GM19351 (cell line): ENCODE results near the gene GPR107.

Experiments
- ATAC-seq: cut with Tn5 transposase; IDR thresholded peaks from one replicate; pipeline ENCODE4 v1.9.1; 2021; ENCODE audit warnings: mild to moderate bottlenecking, moderate library complexity; ENCODE audit not compliant: unreplicated experiment

The GPR107 gene

GRCh38 chr9:130179331-130179907 lies 125.7 kb downstream of the GPR107 start:
- no peak for ATAC-seq

DNA sequence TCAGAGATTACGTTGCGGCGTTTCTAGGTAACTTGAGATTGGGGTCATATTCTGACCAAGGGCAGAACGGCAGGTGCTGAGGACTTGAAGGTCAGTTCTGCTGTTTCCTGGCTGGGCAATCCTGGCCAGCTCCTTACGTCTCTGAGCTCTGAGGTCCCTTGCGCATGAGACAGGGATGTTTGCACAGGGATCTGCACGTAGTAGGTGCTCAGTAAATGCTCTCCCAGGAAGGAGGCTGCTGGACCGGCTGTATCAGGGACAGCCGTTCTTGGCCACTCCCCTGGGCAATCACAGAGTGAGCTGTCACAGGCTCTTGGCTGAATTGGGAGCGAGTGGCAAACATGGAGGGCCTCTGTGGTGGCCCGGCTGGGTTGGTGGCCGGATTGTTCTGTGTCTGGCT lies 126.8 kb downstream of the GPR107 start:
- ATAC-seq, result no peak

GRCh38 chr9:130181678-130182380 lies 128.1 kb downstream of the GPR107 start:
- ATAC-seq, result no peak

- ATAC-seq, result no peak
Measured at GRCh38 chr9:130182381-130182909, 128.7 kb downstream of the GPR107 start.

- ATAC-seq, result no peak
Measured at GRCh38 chr9:130183133-130183762, 129.5 kb downstream of the GPR107 start.

DNA sequence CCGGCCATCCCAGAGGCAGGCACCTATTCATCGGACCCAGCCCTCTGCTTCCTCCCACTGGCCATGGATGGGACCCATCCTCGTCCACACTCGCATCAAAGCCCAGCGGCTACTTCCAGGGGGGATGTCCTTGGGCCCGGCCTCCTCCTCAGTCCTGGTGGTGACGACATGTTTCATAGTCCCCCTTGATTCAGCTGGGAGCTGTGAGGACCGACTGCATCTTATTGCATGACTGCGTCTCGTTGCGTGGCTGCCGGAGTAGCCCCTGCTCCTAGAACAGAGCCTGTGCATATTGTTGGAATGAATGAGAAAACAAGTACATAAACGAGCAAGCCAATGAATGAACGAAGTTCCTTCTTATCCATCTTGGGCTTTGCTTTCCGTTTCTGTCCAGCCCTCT lies 131.3 kb downstream of the GPR107 start:
- ATAC-seq, result no peak

GRCh38 chr9:130185490-130186031 lies 131.9 kb downstream of the GPR107 start:
- ATAC-seq, result no peak

DNA sequence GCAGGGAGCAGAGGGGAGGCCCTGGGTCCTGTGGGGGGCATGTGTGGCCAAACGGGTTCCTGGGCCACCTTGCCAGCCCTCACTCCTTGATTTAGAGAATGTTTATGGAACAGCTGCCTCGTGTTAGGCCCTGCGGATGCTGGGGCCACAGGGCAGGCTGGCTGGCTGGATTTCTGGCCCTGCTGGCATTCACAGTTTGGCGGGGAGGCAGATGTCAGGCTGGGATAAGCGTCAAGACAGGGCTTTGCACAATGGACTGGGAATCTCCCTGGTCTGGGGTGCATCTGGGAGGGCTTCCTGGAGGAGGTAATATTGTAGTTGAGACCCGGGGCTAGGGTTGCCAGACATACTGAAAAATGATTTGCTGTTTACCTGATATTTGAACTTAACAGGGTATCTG lies 132.3 kb downstream of the GPR107 start:
- no peak for ATAC-seq

GRCh38 chr9:130186839-130187522 lies 133.3 kb downstream of the GPR107 start:
- ATAC-seq, result no peak

DNA sequence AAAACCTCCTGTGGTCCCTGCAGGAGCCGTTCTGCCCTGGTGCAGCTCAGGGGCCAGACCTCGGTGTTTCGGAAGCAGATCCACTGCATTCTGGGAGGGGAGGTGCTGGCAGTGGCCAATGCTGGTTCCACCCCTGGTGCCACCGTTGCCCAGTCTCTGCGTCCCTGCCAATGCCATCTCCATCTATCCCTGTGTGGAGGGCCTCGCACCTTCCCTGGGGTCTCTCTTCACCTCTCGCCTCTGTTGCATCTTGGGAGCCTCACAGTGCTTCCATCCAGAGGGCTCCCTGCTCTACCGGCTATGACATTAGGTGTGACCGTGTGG lies 133.8 kb downstream of the GPR107 start:
- ATAC-seq, result no peak

GRCh38 chr9:130188860-130189481 lies 135.3 kb downstream of the GPR107 start:
- ATAC-seq, result no peak
